ENCODE results near the gene LY6G6F. TPM values are rescaled to one million over a fixed set of nuclear protein-coding genes. Genes with fewer than 3 reads are reported as not detected.

Gene LY6G6F
- total RNA-seq, 2 donors from 2014 or later, result not detected

DNA sequence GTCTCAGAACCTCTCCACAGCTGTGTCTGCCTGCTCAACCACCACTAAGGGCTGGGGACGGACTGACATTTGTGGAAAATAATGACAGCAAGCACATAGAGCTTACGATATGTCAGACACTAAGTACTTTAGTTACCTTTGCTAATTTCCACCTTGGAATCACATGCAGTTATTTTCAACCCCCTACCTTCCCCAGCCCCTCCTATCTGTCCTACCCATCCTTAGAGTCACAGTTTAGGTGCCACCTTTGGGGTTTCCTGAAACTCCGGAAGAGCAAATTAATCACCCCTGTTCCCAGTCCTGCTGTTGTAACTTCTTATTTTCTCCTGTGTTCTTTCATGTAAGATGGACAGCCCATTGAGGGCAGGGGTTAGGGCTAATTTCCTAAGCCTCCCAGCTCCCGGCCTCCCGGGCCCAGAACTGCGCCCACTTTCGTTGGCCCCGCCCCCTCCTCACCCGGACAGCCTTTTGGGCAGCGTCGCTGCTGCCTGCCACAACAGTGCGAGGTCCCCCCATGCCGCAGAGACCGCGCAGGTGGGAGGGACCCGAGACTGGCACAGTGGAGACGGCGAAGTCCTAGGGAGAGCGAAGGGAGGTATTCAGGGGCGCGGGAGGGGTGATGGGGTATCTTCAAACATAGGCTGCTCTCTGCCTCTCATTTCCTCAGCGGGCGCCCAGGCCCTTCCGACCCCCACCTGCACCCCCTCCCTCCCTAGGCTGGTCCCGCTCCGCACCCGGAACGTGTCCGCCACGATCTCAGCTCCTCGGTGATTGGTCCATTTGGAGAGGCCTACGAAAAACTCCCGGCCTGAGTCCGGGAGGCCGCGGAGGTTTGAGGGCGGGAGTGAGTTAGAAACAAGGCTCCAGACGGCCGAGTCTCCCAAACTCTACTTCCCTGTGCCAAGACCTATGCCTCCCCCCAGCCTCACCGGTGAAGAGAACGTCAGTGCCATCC is 21.3 kb downstream of the LY6G6F start:
- Histone ChIP-seq H3K36me3 (peaks cover 45% of the 10 kb centered on the region), H3K9me3 (no peaks in the 10 kb centered on the region), H3K27me3 (no peaks in the 10 kb centered on the region), H3K27ac (peak overlapping the region; percentile 92 to 99), H3K4me3 (peak overlapping the region; percentile 68 to 82), H3K4me1 (peaks cover 0 to 31% of the 10 kb centered on the region in 2 donors)
- no peak for DNase-seq (ENCODE audit: low spot score)
- TF ChIP-seq, protein P1, sequence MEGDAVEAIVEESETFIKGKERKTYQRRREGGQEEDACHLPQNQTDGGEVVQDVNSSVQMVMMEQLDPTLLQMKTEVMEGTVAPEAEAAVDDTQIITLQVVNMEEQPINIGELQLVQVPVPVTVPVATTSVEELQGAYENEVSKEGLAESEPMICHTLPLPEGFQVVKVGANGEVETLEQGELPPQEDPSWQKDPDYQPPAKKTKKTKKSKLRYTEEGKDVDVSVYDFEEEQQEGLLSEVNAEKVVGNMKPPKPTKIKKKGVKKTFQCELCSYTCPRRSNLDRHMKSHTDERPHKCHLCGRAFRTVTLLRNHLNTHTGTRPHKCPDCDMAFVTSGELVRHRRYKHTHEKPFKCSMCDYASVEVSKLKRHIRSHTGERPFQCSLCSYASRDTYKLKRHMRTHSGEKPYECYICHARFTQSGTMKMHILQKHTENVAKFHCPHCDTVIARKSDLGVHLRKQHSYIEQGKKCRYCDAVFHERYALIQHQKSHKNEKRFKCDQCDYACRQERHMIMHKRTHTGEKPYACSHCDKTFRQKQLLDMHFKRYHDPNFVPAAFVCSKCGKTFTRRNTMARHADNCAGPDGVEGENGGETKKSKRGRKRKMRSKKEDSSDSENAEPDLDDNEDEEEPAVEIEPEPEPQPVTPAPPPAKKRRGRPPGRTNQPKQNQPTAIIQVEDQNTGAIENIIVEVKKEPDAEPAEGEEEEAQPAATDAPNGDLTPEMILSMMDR (IDR thresholded peaks at IDR 0.05), result no peak

DNA sequence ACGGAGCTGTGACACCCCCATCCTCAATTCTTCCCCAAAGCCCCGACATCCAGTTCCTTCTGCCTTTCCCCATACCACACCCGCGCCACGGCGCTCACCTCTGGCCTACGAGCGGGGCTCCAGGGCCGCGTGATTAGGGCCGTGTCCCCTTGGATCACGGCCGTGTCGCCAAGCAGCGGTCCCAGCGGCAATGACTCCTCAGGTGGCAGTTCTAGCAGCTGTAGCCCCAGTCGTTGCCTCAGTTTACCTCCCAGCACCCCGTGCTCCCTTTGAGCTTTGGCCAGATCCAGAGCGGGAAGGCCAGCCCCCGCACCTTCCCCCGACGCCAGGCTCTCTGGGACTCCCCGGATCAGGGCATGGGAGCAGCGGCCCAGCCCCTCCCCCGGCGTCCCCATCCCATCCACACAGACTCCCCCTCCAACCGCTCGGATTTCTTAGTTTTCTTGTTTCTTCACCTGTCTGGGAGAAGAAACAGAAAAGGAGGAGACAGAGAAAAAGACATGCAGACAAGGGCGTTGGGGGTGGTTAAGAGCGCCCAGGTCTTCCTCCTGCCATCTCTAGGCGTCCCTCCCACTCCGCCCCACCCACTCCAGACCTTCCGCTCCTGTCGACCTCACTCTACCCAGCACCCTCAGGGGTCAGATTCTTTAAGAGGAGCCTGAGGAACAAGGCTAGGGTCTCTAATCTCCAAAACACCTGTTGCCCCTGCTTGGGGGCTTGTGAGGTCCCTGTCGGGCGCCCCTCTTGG is 22.3 kb downstream of the LY6G6F start, which contains the start of gene DDAH2:
DDAH2 (minus strand) TSS at position 533 of the 748 bp plus-strand sequence; CDS start at position 395, 138 bp downstream.
- TF ChIP-seq, protein P1 (IDR thresholded peaks at IDR 0.05), result peak in 1 of 2 donors; percentile 33
- DNase-seq (ENCODE audit: low spot score), result no peak
- Histone ChIP-seq H3K4me3 (peak within 1 kb of the TSS; percentile 68 to 82), H3K27me3 (no peaks in the 10 kb centered on the region), H3K9me3 (no peaks in the 10 kb centered on the region), H3K27ac (peak within 1 kb of the TSS; percentile 92 to 99), H3K4me1 (peaks cover 0 to 35% of the 10 kb centered on the region in 2 donors), H3K36me3 (peaks cover 55% of the 10 kb centered on the region)

DNA sequence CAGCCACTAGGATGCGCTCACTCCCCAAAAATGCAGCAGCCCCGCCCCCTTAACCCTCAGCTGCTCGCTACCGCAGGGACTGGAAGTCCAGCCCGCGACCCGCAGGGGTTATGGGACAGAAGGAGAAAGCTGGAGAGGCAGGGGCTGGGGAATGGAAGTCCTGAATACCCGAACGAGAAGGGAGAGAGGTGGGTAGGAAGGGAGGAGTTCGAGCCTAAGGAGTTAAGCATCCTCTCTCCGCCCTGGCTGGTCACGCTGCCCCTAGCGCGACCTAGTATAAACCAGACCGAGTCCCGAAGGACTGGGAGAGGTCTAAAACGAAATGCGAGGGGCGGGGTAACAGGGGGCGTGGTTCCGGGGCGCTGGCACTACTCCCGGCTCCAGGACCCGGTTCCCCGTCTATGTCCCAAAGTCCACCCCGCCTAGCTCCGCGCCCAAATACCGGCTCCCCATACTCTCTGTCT is 22.9 kb downstream of the LY6G6F start:
- Histone ChIP-seq H3K9me3 (no peaks in the 10 kb centered on the region), H3K27me3 (no peaks in the 10 kb centered on the region), H3K36me3 (peaks cover 59% of the 10 kb centered on the region), H3K4me3 (peak overlapping the region; percentile 68 to 82), H3K4me1 (peaks cover 0 to 42% of the 10 kb centered on the region in 2 donors), H3K27ac (peak overlapping the region; percentile 92 to 99)
- TF ChIP-seq, protein P1 (IDR thresholded peaks at IDR 0.05), result peak; percentile 6 to 80
- DNase-seq (ENCODE audit: low spot score), result peak; percentile 95

DNA sequence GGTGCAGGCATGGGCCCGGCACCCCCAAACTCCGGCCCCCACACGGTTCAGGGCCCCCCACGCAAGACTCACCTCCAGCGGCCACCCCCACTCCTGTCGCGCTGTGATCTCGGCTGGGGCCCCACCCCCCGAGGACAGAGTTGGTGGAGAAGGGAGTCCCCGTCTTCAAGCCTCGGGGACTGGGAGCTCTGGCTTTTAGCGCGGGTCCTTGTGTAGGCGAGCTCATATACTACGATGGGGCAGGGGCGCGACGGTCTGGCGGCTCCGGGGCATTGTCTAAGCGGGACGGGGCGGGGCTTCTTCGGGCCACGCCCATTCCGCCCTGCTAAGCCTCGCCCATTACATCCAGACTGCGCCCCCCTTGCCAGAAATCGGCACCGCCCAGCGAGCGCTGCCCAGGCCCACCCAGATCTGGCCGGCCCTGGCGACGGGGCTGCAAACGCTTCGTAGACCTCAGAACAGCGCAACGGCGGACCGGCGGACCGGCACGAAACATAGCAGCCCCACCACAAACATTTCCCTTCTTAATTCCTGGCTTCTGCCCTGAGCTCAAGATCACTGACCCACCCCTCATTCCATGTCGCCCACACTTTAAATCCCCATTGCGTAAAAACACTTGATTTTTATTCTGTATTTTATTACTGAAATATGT is 23.4 kb downstream of the LY6G6F start:
- DNase-seq (ENCODE audit: low spot score), result peak; percentile 92
- peak overlapping the region; percentile 68 to 82 for H3K4me3 ChIP-seq
- peaks cover 59% of the 10 kb centered on the region for H3K36me3 ChIP-seq
- peak overlapping the region; percentile 92 to 99 for H3K27ac ChIP-seq
- no peaks in the 10 kb centered on the region for H3K27me3 ChIP-seq
- no peaks in the 10 kb centered on the region for H3K9me3 ChIP-seq
- H3K4me1 ChIP-seq, result peaks cover 0 to 47% of the 10 kb centered on the region in 2 donors
- TF ChIP-seq, protein P1 (IDR thresholded peaks at IDR 0.05), result no peak

DNA sequence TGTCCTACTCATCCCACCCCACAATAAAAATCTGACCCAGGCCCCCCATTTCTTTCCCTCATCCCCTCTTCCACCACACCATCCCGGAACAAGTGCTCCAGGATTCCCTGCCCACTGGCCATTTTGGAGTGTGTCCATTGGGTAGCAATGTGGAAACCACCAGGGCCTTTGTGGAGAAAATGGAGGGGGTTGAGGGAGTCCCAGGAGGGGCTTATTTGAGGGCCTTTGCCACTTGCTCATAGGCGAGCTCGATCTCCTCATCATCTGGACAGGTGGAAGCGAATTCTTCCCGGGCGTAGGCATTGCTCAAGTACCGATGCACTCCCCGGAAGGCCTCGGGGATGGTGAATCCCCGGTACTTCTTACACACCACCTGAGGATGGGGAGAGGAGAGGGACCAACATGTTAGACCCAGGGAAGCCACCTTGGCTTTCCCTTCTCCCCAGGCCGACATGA is 24.0 kb downstream of the LY6G6F start:
- TF ChIP-seq, protein P1 (IDR thresholded peaks at IDR 0.05), result no peak
- H3K4me3 ChIP-seq, result peak overlapping the region; percentile 68 to 82
- H3K4me1 ChIP-seq, result peaks cover 0 to 49% of the 10 kb centered on the region in 2 donors
- H3K9me3 ChIP-seq, result no peaks in the 10 kb centered on the region
- peak overlapping the region; percentile 92 to 99 for H3K27ac ChIP-seq
- no peak for DNase-seq (ENCODE audit: low spot score)
- no peaks in the 10 kb centered on the region for H3K27me3 ChIP-seq
- H3K36me3 ChIP-seq, result peaks cover 59% of the 10 kb centered on the region

Data from right atrium auricular region (tissue), 2 donors.